Endothelial cell of umbilical vein (primary cell): ENCODE results near the gene TMCC3.

Experiments used
- EZH2 ChIP-seq: IDR thresholded peaks from 2 replicates; pipeline ENCODE4 v1.6.1; 2012; ENCODE audit warnings: borderline replicate concordance, low read depth, mild to moderate bottlenecking, moderate library complexity, low read length, inconsistent platforms; ENCODE audit not compliant: severe bottlenecking
- GATA2 ChIP-seq: IDR thresholded peaks from 2 replicates; pipeline ENCODE4 v1.7.0; 2011; ENCODE audit warnings: low read depth, mild to moderate bottlenecking, moderate library complexity, mixed read lengths, low read length; ENCODE audit not compliant: insufficient read length, insufficient read depth
- JUN ChIP-seq: IDR thresholded peaks from 2 replicates; pipeline ENCODE4 v1.6.1; 2011; ENCODE audit warnings: borderline replicate concordance, low read depth; ENCODE audit not compliant: insufficient read length, insufficient read depth
- MYC ChIP-seq: IDR thresholded peaks from one replicate; pipeline ENCODE4 v1.6.1; 2011; ENCODE audit warnings: mild to moderate bottlenecking, low read depth, low read length
- POLR2A ChIP-seq: IDR thresholded peaks from 2 replicates; pipeline ENCODE4 v1.6.1; 2012; ENCODE audit warnings: low read depth, mild to moderate bottlenecking, control low read depth, low read length
- POLR2AphosphoS5 ChIP-seq: IDR thresholded peaks from 2 replicates; pipeline ENCODE4 v1.6.1; 2012; ENCODE audit warnings: low read depth, mild to moderate bottlenecking, control low read depth, low read length, moderate library complexity; ENCODE audit not compliant: insufficient read depth
- TF ChIP-seq, protein P1 (sequence below), 2 donors: IDR thresholded peaks; 1 replicate in 1 of 2; 2 replicates in 1 of 2; pipeline ENCODE4 v1.5.1; 2011; ENCODE audit warnings: low read length in 2 of 2, mild to moderate bottlenecking in 2 of 2, moderate library complexity in 2 of 2, control low read depth in 1 of 2, inconsistent platforms in 1 of 2, low read depth in 1 of 2; ENCODE audit not compliant: insufficient read depth in 1 of 2; ENCODE audit errors: extremely low read depth in 1 of 2
- TF ChIP-seq, protein P2 (sequence below): IDR thresholded peaks from 2 replicates; pipeline ENCODE4 v1.6.1; 2011; ENCODE audit not compliant: insufficient read depth, insufficient read length

DNA sequence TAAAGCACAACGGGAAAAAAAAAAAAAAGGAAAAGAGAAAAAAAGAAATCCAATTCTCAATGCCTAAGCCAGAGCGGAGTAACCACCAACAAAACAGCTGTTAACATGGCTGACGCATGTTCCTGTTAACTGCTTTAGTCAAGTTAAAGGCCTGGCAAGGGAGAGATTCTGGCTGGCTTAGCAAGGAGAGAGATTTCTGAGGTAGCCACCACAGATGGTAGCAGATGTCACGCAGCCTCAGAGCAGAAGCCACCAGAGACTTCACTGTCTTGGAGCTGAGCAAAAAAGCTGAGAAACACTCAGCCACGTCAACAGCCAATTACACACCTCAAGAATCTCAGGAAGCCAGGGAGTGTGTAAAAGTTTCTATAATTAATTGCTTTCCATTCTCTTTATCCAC is 87.1 kb downstream of the TMCC3 start:
- TF ChIP-seq POLR2A (no peak), POLR2AphosphoS5 (no peak), MYC (no peak), EZH2 (no peak), GATA2 (no peak), JUN (no peak)
- TF ChIP-seq, protein P1, sequence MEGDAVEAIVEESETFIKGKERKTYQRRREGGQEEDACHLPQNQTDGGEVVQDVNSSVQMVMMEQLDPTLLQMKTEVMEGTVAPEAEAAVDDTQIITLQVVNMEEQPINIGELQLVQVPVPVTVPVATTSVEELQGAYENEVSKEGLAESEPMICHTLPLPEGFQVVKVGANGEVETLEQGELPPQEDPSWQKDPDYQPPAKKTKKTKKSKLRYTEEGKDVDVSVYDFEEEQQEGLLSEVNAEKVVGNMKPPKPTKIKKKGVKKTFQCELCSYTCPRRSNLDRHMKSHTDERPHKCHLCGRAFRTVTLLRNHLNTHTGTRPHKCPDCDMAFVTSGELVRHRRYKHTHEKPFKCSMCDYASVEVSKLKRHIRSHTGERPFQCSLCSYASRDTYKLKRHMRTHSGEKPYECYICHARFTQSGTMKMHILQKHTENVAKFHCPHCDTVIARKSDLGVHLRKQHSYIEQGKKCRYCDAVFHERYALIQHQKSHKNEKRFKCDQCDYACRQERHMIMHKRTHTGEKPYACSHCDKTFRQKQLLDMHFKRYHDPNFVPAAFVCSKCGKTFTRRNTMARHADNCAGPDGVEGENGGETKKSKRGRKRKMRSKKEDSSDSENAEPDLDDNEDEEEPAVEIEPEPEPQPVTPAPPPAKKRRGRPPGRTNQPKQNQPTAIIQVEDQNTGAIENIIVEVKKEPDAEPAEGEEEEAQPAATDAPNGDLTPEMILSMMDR (IDR thresholded peaks at IDR 0.05; ENCODE audit: extremely low read depth in 1 of 2, insufficient read depth in 1 of 2, low read depth in 1 of 2, low read length in 2 of 2) = no peak
- TF ChIP-seq, protein P2, sequence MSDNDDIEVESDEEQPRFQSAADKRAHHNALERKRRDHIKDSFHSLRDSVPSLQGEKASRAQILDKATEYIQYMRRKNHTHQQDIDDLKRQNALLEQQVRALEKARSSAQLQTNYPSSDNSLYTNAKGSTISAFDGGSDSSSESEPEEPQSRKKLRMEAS = no peak
